ENCODE data around the gene ZNF253. TPM values are rescaled to one million over a fixed set of nuclear protein-coding genes. Genes with fewer than 3 reads are reported as not detected.
"Not testable (repeated sequence)": the region's sequence is repeated elsewhere in the genome, so short reads cannot be mapped to it uniquely, and the experiment has no call there.

The ZNF253 gene
- total and polyA plus RNA-seq, 5 donors from 2014 or later, result 5.0 to 17.0 (median 8.1) TPM

DNA sequence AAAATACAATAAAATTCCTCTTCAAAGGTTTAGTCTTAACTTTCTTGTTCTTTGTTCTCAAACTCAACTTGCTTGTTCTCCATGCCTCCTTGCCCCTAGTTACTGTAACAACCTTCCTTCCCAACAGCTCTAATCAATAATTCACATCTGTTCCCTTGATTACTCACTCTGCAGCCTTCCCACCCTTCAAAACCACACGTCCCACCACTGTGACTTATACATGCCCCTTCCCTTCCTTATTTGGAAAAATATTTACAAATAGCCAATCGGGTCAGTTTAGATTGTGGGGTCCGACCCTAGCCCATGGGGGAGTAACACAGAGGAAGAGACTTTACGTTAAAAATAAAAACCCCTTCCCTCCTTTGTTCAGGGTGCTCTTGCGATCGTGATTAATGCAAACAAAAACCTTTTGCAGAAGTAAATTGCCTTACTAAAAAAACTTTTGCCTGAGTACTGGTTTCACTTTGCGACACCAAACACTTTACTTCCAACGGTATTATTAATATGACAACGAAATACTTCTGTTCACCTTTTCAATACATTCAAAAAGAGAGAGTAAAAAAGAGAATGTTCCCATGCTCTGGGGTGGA, 34.6 kb downstream of the ZNF253 start:
- H3K4me3 Mint-ChIP-seq, result peak overlapping the region; percentile 90 to 99 (median 95)
- H3K4me1 Mint-ChIP-seq, result peaks cover 19 to 39% (median 22%) of the 10 kb centered on the region in 4 donors
- peaks cover 17% of the 10 kb centered on the region for H3K36me3 Mint-ChIP-seq
- ATAC-seq (ENCODE audit: low read depth in 2 of 2) (peak in 1 of 2 donors; percentile 5), DNase-seq (no peak)
- Histone ChIP-seq H3K4me1 (ENCODE audit: control insufficient read depth, insufficient read depth, low read length, poor library complexity, severe bottlenecking) (peaks cover 15% of the 10 kb centered on the region), H3K4me3 (ENCODE audit: low read depth, low read length) (peak overlapping the region; percentile 98), H3K36me3 (ENCODE audit: control insufficient read depth, insufficient read depth, low read length) (peaks cover 4% of the 10 kb centered on the region), H3K27me3 (ENCODE audit: control insufficient read depth, insufficient read depth, low read length) (no peaks in the 10 kb centered on the region), H3K27ac (ENCODE audit: insufficient read depth, low read length, poor library complexity, severe bottlenecking) (peak overlapping the region; percentile 68), H3K9me3 (ENCODE audit: control insufficient read depth in 2 of 2, low read length in 2 of 2) (peaks cover 22 to 53% of the 10 kb centered on the region in 2 experiments)
- peak overlapping the region; percentile 90 to 99 (median 98) for H3K27ac Mint-ChIP-seq
- peaks cover 9 to 45% (median 23%) of the 10 kb centered on the region in 7 donors for H3K9me3 Mint-ChIP-seq
- peaks cover 3% of the 10 kb centered on the region for H3K27me3 Mint-ChIP-seq

DNA sequence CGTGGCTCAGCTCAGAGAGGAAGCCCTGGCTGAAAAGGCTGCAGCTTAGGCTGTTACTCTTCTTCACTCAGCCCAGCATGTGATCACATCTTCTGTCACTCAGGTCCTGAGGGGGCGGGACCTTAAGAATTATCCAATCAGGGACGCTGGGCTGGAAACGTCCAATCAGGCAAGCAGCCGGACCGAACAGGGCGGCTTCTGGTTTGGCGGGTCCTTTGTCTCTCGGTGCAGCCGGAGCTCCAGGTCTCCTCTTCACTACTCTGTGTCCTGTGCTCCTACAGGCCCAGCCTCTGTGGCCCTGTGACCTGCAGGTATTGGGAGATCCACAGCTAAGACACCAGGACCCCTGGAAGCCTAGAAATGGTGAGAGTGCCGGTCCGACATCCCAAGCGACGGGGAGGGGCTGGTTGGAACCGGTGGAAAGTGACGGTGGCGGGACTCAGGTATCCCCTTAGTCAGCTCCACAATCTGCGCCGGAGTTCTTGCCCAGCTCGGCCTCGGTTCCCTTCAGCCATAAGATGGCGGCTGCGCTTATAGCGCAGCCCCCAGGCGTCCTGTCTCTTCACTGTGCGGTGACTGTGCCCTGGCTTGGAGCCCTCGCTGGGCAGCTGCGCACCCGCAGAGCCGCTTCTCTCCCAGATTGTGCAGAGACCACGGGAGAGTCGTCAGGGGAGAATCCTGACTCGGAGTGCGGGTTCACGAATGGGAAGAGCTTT, 35.2 kb downstream of the ZNF253 start, which contains the start of gene ZNF93:
TSS of gene ZNF93 (plus strand) at position 218 of the 716 bp plus-strand sequence. CDS start at position 361, 143 bp downstream.
- H3K36me3 ChIP-seq (ENCODE audit: control insufficient read depth, insufficient read depth, low read length), result peaks cover 4% of the 10 kb centered on the region

DNA sequence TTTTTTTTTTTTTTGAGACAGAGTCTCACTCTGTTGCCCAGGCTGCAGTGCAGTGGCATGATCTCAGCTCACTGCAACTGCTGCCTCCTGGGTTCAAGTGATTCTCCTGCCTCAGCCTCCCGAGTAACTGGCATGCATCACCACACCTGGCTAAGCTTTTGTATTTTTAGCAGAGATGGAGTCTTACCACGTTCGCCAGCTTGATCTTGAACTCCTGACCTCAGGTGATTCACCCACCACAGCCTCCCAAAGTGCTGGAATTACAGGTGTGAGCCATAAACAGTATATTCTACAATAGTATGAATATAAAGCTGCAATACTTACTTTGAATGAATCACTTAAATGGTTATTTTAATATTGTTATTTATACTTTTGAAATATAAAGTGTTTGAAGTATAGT, 41.9 kb downstream of the ZNF253 start:
- not testable (repeated sequence) for H3K4me3 ChIP-seq (ENCODE audit: low read depth, low read length); H3K27me3 ChIP-seq (ENCODE audit: control insufficient read depth, insufficient read depth, low read length); DNase-seq; H3K27me3 Mint-ChIP-seq; H3K27ac ChIP-seq (ENCODE audit: insufficient read depth, low read length, poor library complexity, severe bottlenecking); H3K4me3 Mint-ChIP-seq; H3K36me3 ChIP-seq (ENCODE audit: control insufficient read depth, insufficient read depth, low read length); ATAC-seq (ENCODE audit: low read depth in 2 of 2); H3K4me1 ChIP-seq (ENCODE audit: control insufficient read depth, insufficient read depth, low read length, poor library complexity, severe bottlenecking)
- H3K27ac Mint-ChIP-seq, result peak overlapping the region in 1 of 3 donors; percentile 31
- H3K9me3 ChIP-seq (ENCODE audit: control insufficient read depth in 2 of 2, low read length in 2 of 2), result peaks cover 20 to 46% of the 10 kb centered on the region in 2 experiments
- H3K9me3 Mint-ChIP-seq, result peaks cover 0 to 26% (median 9%) of the 10 kb centered on the region in 7 donors
- peaks cover 9 to 44% (median 17%) of the 10 kb centered on the region in 4 donors for H3K4me1 Mint-ChIP-seq
- H3K36me3 Mint-ChIP-seq, result peaks cover 27% of the 10 kb centered on the region

More for the DNA sequence above, 35.2 kb downstream of the ZNF253 start, which contains the start of gene ZNF93:
- Mint-ChIP-seq H3K27me3 (no peaks in the 10 kb centered on the region), H3K4me3 (peak within 1 kb of the TSS; percentile 90 to 99 (median 95)), H3K9me3 (peaks cover 10 to 42% (median 23%) of the 10 kb centered on the region in 7 donors), H3K4me1 (peaks cover 23 to 44% (median 24%) of the 10 kb centered on the region in 4 donors), H3K27ac (peak within 1 kb of the TSS; percentile 90 to 99 (median 98)), H3K36me3 (peaks cover 22% of the 10 kb centered on the region)
- H3K27ac ChIP-seq (ENCODE audit: insufficient read depth, low read length, poor library complexity, severe bottlenecking), result peak within 1 kb of the TSS; percentile 68
- H3K4me3 ChIP-seq (ENCODE audit: low read depth, low read length), result peak within 1 kb of the TSS; percentile 98
- ATAC-seq (ENCODE audit: low read depth in 2 of 2) (peak; percentile 97 to 98), DNase-seq (peak; percentile 79 to 96 (median 90))
- H3K4me1 ChIP-seq (ENCODE audit: control insufficient read depth, insufficient read depth, low read length, poor library complexity, severe bottlenecking), result peaks cover 15% of the 10 kb centered on the region
- peaks cover 17 to 52% of the 10 kb centered on the region in 2 experiments for H3K9me3 ChIP-seq (ENCODE audit: control insufficient read depth in 2 of 2, low read length in 2 of 2)
- no peaks in the 10 kb centered on the region for H3K27me3 ChIP-seq (ENCODE audit: control insufficient read depth, insufficient read depth, low read length)

DNA sequence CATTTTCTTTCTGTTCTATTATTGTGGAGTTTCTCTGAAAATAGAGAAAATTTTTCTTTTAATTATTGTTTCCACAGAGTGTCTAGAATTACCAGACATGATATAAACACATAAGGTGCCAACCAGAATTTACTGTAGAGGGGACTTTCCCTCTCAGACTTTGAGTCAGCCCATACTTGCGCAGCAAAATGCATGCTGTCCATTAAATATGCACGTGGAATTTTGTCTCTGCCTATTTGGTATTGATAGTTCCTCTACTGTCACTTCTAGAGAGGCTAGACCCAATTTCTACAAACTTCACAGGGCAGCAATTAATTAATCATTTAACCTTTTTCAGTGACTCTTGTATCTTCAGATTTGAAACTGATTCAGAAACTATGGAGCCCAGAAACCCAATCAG, 44.0 kb downstream of the ZNF253 start:
- peaks cover 9 to 33% (median 11%) of the 10 kb centered on the region in 4 donors for H3K4me1 Mint-ChIP-seq
- peaks cover 0 to 28% (median 9%) of the 10 kb centered on the region in 7 donors for H3K9me3 Mint-ChIP-seq
- DNase-seq (no peak), ATAC-seq (ENCODE audit: low read depth in 2 of 2) (no peak)
- Histone ChIP-seq H3K4me3 (ENCODE audit: low read depth, low read length) (no peak overlapping the region), H3K9me3 (ENCODE audit: control insufficient read depth in 2 of 2, low read length in 2 of 2) (peaks cover 24 to 40% of the 10 kb centered on the region in 2 experiments), H3K27ac (ENCODE audit: insufficient read depth, low read length, poor library complexity, severe bottlenecking) (no peak overlapping the region), H3K4me1 (ENCODE audit: control insufficient read depth, insufficient read depth, low read length, poor library complexity, severe bottlenecking) (no peaks in the 10 kb centered on the region), H3K27me3 (ENCODE audit: control insufficient read depth, insufficient read depth, low read length) (no peaks in the 10 kb centered on the region), H3K36me3 (ENCODE audit: control insufficient read depth, insufficient read depth, low read length) (peaks cover 13% of the 10 kb centered on the region)
- no peak overlapping the region for H3K4me3 Mint-ChIP-seq
- H3K36me3 Mint-ChIP-seq, result peaks cover 18% of the 10 kb centered on the region
- no peak overlapping the region for H3K27ac Mint-ChIP-seq
- no peaks in the 10 kb centered on the region for H3K27me3 Mint-ChIP-seq

DNA sequence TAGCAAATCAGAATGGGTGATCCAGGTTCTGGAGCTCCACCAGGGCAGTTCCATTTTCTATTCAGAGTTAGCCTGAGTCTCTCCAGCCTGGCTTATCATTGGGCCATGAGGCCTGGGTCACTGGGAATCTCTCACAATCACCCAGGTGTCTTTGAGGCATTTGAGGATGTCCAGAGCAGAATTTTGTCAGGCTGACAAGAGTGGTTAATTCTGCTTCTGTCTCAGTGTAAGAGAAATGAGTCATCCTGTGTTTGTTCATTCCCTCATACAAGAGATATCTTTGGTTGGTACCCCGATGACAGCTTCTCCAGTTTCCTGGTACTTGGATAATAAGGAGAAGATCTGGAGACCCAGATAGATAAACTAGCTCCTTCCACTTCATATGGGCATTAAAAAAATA, 45.5 kb downstream of the ZNF253 start:
- H3K4me1 Mint-ChIP-seq, result peaks cover 0 to 19% (median 7%) of the 10 kb centered on the region in 4 donors
- H3K36me3 ChIP-seq (ENCODE audit: control insufficient read depth, insufficient read depth, low read length), result peaks cover 13% of the 10 kb centered on the region
- peaks cover 23 to 26% of the 10 kb centered on the region in 2 experiments for H3K9me3 ChIP-seq (ENCODE audit: control insufficient read depth in 2 of 2, low read length in 2 of 2)
- H3K4me1 ChIP-seq (ENCODE audit: control insufficient read depth, insufficient read depth, low read length, poor library complexity, severe bottlenecking), result no peaks in the 10 kb centered on the region
- peaks cover 11% of the 10 kb centered on the region for H3K36me3 Mint-ChIP-seq
- H3K4me3 Mint-ChIP-seq, result no peak overlapping the region
- no peaks in the 10 kb centered on the region for H3K27me3 Mint-ChIP-seq
- ATAC-seq (ENCODE audit: low read depth in 2 of 2), result no peak
- H3K27me3 ChIP-seq (ENCODE audit: control insufficient read depth, insufficient read depth, low read length), result no peaks in the 10 kb centered on the region
- peaks cover 0 to 21% (median 0%) of the 10 kb centered on the region in 7 donors for H3K9me3 Mint-ChIP-seq
- H3K4me3 ChIP-seq (ENCODE audit: low read depth, low read length), result no peak overlapping the region
- no peak overlapping the region for H3K27ac ChIP-seq (ENCODE audit: insufficient read depth, low read length, poor library complexity, severe bottlenecking)
- no peak for DNase-seq
- H3K27ac Mint-ChIP-seq, result no peak overlapping the region

DNA sequence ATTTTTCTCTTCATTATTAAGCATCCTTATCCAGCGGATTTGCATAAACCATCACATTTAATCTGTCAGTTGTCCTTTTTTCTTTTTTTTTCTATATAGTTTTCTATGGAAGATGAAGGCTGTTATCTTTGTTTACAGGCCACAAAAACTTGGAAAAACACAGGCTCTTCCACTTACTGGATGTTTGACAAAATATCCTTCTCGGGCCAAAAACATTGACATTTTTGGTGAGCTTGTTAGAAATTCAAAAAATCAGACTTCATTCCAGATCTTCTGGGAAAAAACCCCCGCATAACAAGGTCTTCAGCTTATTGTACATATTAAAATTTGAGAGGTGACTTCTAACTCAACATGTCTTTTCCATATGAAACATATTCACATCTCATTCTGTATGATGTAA, 48.9 kb downstream of the ZNF253 start:
- H3K9me3 Mint-ChIP-seq, result peaks cover 0 to 15% (median 2%) of the 10 kb centered on the region in 7 donors
- H3K4me1 ChIP-seq (ENCODE audit: control insufficient read depth, insufficient read depth, low read length, poor library complexity, severe bottlenecking), result no peaks in the 10 kb centered on the region
- peaks cover 14 to 22% of the 10 kb centered on the region in 2 experiments for H3K9me3 ChIP-seq (ENCODE audit: control insufficient read depth in 2 of 2, low read length in 2 of 2)
- H3K36me3 Mint-ChIP-seq, result peaks cover 15% of the 10 kb centered on the region
- H3K27me3 ChIP-seq (ENCODE audit: control insufficient read depth, insufficient read depth, low read length), result no peaks in the 10 kb centered on the region
- H3K27ac Mint-ChIP-seq, result no peak overlapping the region
- no peak overlapping the region for H3K27ac ChIP-seq (ENCODE audit: insufficient read depth, low read length, poor library complexity, severe bottlenecking)
- peaks cover 0 to 11% (median 0%) of the 10 kb centered on the region in 4 donors for H3K4me1 Mint-ChIP-seq
- no peaks in the 10 kb centered on the region for H3K27me3 Mint-ChIP-seq
- ATAC-seq (ENCODE audit: low read depth in 2 of 2) (no peak), DNase-seq (no peak)
- H3K4me3 Mint-ChIP-seq, result no peak overlapping the region
- no peak overlapping the region for H3K4me3 ChIP-seq (ENCODE audit: low read depth, low read length)
- H3K36me3 ChIP-seq (ENCODE audit: control insufficient read depth, insufficient read depth, low read length), result peaks cover 13% of the 10 kb centered on the region

DNA sequence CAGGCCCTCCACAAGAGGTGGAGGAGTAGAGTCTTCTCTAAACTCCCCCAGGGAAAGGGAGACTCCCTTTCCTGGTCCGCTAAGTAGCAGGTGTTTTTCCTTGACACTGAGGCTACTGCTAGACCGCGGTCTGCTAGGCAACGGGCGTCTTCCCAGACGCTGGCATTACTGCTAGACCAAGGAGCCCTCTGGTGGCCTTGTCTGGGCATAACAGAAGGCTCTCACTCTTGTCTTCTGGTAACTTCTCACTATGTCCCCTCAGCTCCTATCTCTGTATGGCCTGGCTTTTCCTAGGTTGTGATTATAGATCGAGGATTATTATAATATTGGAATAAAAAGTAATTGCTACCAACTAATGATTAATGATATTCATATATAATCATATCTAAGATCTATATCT, 64.7 kb downstream of the ZNF253 start:
- H3K27ac ChIP-seq (ENCODE audit: insufficient read depth, low read length, poor library complexity, severe bottlenecking); H3K4me3 ChIP-seq (ENCODE audit: low read depth, low read length); H3K4me1 ChIP-seq (ENCODE audit: control insufficient read depth, insufficient read depth, low read length, poor library complexity, severe bottlenecking); H3K4me1 Mint-ChIP-seq; H3K27ac Mint-ChIP-seq; ATAC-seq (ENCODE audit: low read depth in 2 of 2); H3K27me3 ChIP-seq (ENCODE audit: control insufficient read depth, insufficient read depth, low read length); H3K27me3 Mint-ChIP-seq; H3K4me3 Mint-ChIP-seq: not testable (repeated sequence)
- DNase-seq, result peak in 2 of 3 donors; percentile 10
- H3K36me3 Mint-ChIP-seq, result peaks cover 52% of the 10 kb centered on the region
- peaks cover 1 to 45% (median 26%) of the 10 kb centered on the region in 7 donors for H3K9me3 Mint-ChIP-seq
- Histone ChIP-seq H3K9me3 (ENCODE audit: control insufficient read depth in 2 of 2, low read length in 2 of 2) (peaks cover 71 to 75% of the 10 kb centered on the region in 2 experiments), H3K36me3 (ENCODE audit: control insufficient read depth, insufficient read depth, low read length) (peaks cover 43% of the 10 kb centered on the region)
